AG09309 (cell line): ENCODE results near the gene CD96.
"Not testable (repeated sequence)": the region's sequence is repeated elsewhere in the genome, so short reads cannot be mapped to it uniquely, and the experiment has no call there.

Experiments
- DNase-seq: peaks from one replicate; pipeline ENCODE4 v3.0.0-alpha.2; 2010; ENCODE audit warnings: low read depth
- H3K4me3 ChIP-seq: 2 replicates; pipeline ENCODE4 v1.5.1; 2011; ENCODE audit warnings: mild to moderate bottlenecking, low read depth, low read length, moderate library complexity; ENCODE audit not compliant: control insufficient read depth
- TF ChIP-seq, protein P1 (sequence below): IDR thresholded peaks from 2 replicates; pipeline ENCODE4 v1.5.1; 2011; ENCODE audit warnings: mild to moderate bottlenecking, low read depth, low read length, inconsistent platforms; ENCODE audit not compliant: insufficient read depth, control insufficient read depth; ENCODE audit errors: missing control alignments

CD96 gene

GRCh38 chr3:111517801-111518200 lies 24.2 kb upstream of the CD96 start:
- TF ChIP-seq, protein P1, sequence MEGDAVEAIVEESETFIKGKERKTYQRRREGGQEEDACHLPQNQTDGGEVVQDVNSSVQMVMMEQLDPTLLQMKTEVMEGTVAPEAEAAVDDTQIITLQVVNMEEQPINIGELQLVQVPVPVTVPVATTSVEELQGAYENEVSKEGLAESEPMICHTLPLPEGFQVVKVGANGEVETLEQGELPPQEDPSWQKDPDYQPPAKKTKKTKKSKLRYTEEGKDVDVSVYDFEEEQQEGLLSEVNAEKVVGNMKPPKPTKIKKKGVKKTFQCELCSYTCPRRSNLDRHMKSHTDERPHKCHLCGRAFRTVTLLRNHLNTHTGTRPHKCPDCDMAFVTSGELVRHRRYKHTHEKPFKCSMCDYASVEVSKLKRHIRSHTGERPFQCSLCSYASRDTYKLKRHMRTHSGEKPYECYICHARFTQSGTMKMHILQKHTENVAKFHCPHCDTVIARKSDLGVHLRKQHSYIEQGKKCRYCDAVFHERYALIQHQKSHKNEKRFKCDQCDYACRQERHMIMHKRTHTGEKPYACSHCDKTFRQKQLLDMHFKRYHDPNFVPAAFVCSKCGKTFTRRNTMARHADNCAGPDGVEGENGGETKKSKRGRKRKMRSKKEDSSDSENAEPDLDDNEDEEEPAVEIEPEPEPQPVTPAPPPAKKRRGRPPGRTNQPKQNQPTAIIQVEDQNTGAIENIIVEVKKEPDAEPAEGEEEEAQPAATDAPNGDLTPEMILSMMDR: no peak
- H3K4me3 ChIP-seq: no peak overlapping the region
- DNase-seq: no peak

GRCh38 chr3:111519178-111519855 lies 22.7 kb upstream of the CD96 start:
- DNase-seq: no peak
- TF ChIP-seq, protein P1: no peak
- H3K4me3 ChIP-seq: no peak overlapping the region

- TF ChIP-seq, protein P1: no peak
- no peak overlapping the region for H3K4me3 ChIP-seq
- DNase-seq: no peak
Measured at GRCh38 chr3:111521891-111522290, 20.1 kb upstream of the CD96 start.

DNA sequence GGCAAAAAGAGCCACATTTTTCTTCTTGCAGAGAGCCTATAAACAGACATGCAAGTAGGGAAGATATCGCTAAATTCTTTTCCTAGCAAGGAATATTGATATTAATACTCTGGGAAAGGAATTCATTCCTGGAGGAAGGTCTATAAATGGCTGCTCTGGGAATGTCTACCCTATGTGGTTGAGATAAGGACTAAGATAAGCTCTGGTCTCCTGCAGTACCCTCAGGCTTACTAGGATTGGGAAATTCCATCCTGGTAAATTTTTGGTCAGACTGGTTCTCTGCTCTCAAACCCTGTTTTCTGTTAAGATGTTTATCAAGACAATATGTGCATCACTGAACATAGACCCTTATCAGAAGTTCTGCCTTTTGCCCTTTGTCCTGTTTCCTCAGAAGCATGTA lies 17.5 kb upstream of the CD96 start:
- H3K4me3 ChIP-seq, DNase-seq: not testable (repeated sequence)

DNA sequence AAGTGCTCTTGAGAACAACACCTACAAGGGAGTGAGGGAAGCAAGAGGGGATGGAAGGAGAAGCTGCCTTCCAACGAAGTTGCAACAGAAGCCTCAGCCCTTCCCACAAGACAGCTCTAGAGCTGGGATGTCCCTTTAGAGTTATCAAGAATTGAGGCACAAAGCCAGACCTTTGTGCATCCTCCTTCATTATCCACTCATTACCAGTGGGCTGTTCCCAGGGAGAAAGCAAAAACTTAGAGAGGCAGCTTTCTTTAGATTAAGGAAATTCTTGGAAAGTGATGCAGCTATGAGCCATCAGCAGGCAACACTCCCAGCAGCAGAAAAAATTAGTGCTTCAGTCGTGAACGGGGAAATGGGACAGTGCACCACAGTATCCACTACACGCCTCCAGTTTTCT lies 10.6 kb upstream of the CD96 start:
- DNase-seq: no peak
- no peak overlapping the region for H3K4me3 ChIP-seq
- TF ChIP-seq, protein P1: no peak

DNA sequence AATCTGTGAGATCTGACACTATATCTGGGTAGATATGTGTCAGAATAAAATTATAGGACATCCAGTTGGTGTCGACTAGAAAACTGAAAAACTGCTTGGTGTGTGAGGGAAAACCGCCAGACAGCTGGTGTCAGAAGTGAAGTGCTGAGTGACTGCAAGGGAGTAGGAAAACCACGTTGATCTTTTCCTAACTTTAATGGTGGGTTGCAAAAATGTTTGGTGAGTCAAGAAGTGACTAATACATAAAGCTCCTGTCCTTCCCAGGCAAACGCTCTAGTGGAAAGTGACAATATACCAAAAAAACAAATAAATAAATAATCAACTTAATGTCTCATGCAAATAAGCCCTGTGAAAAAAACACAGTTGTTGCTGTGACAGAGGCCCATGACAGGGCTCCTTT lies 7.3 kb upstream of the CD96 start:
- no peak for DNase-seq
- H3K4me3 ChIP-seq: no peak overlapping the region
- TF ChIP-seq, protein P1: no peak

DNA sequence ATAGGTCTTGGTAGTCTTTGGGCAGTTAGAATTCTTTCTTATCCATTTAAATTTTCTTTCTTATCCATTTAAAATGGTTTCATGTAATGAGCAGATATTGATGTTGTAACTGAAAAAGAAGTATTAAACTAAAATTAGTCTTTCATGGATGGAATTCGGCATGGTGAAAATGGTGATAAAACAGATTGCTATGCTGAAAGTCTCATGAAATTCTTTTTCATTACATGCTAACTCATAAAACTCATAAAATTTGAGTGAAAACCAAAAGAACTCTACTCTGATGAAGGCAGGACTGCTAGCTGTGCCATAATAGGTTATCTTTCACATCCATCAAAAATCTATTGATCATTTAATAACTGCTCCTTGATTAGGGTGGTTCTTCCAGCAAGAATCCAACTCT lies 3.9 kb upstream of the CD96 start:
- no peak for DNase-seq
- no peak overlapping the region for H3K4me3 ChIP-seq
- TF ChIP-seq, protein P1: no peak
